Prostate gland (tissue), 2 donors: ENCODE measurements around the gene NSD1.

Source experiments
- POLR2A ChIP-seq: fragments of 450-650 bp; IDR thresholded peaks from one replicate; pipeline ENCODE4 v1.6.1; 2016; ENCODE audit warnings: antibody characterized with exemption, mild to moderate bottlenecking
- TF ChIP-seq, protein P1 (sequence below), 4 experiments: fragments of 200-600 bp in 2 of 4; fragments of 450-650 bp in 2 of 4; sonication (generic) in 2 of 4; IDR thresholded peaks; 1 replicate in 3 of 4; 2 replicates in 1 of 4; pipeline ENCODE4 v1.5.1; 2016 to 2019; ENCODE audit warnings: antibody characterized with exemption in 4 of 4, mild to moderate bottlenecking in 2 of 4, moderate library complexity in 2 of 4

DNA sequence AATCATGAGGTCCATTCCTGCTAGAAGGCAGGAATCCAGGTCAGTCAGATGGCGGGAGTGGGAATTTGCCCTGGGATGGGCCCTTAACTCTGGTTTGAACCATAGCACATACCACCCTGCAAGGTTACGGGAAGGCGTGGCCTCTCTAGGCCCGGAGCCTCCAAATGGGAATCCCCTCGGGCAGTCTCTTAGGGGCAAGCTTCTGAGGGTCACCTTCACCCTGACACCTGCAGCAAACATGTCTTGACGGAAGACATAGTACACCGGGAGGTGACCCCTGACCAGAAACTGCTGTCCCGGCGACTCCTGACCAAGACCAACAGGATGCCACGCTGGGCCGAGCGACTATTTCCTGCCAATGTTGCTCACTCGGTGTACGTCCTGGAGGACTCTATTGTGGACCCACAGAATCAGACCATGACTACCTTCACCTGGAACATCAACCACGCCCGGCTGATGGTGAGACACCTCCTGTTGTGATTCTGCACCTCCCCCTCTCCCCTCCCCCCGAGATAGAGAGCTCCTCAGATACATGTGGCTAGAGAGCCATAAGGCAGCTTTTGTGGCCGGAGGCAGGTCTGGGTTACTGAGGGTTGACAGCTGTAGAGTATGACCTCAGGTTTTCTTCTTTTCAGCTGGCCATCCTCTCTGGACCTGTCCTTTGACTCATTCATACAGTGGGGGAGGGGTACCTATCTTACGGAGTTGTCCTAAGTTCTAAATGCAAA is 171.0 kb downstream of the NSD1 start:
- no peak for TF ChIP-seq POLR2A
- TF ChIP-seq, protein P1, sequence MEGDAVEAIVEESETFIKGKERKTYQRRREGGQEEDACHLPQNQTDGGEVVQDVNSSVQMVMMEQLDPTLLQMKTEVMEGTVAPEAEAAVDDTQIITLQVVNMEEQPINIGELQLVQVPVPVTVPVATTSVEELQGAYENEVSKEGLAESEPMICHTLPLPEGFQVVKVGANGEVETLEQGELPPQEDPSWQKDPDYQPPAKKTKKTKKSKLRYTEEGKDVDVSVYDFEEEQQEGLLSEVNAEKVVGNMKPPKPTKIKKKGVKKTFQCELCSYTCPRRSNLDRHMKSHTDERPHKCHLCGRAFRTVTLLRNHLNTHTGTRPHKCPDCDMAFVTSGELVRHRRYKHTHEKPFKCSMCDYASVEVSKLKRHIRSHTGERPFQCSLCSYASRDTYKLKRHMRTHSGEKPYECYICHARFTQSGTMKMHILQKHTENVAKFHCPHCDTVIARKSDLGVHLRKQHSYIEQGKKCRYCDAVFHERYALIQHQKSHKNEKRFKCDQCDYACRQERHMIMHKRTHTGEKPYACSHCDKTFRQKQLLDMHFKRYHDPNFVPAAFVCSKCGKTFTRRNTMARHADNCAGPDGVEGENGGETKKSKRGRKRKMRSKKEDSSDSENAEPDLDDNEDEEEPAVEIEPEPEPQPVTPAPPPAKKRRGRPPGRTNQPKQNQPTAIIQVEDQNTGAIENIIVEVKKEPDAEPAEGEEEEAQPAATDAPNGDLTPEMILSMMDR (IDR thresholded peaks at IDR 0.05) = no peak
